ENCODE data around the gene KRTAP5-8. TPM values are rescaled to one million over a fixed set of nuclear protein-coding genes. Genes with fewer than 3 reads are reported as not detected.
"Not testable (repeated sequence)": the region's sequence is repeated elsewhere in the genome, so short reads cannot be mapped to it uniquely, and the experiment has no call there.

KRTAP5-8 gene
- total RNA-seq, 1 donor from 2014 or later = not detected

- peaks cover 15% of the 10 kb centered on the region for H3K27me3 Mint-ChIP-seq (ENCODE audit: insufficient read depth)
- intact Hi-C loops (cut with micrococcal nuclease) = loop anchor here (2.0 kb wide), 1 partner anchor 109 kb away; the partner anchor contains the start of gene NADSYN1
- no peaks in the 10 kb centered on the region for H3K4me1 Mint-ChIP-seq (ENCODE audit: low read depth)
- no peaks in the 10 kb centered on the region for H3K36me3 Mint-ChIP-seq (ENCODE audit: low read depth)
- H3K9me3 Mint-ChIP-seq = no peaks in the 10 kb centered on the region
- DNase-seq (ENCODE audit: low spot score) = no peak
- H3K27ac Mint-ChIP-seq = no peak overlapping the region
- no peak overlapping the region for H3K4me3 Mint-ChIP-seq
Measured at GRCh38 chr11:71562120-71562519, 24.3 kb downstream of the KRTAP5-8 start.

GRCh38 chr11:71563406-71563805 lies 25.6 kb downstream of the KRTAP5-8 start:
- Mint-ChIP-seq H3K9me3 (no peaks in the 10 kb centered on the region), H3K4me3 (no peak overlapping the region), H3K4me1 (ENCODE audit: low read depth) (no peaks in the 10 kb centered on the region), H3K36me3 (ENCODE audit: low read depth) (no peaks in the 10 kb centered on the region), H3K27ac (no peak overlapping the region), H3K27me3 (ENCODE audit: insufficient read depth) (peaks cover 12% of the 10 kb centered on the region)
- no peak for DNase-seq (ENCODE audit: low spot score)
- intact Hi-C loops (cut with micrococcal nuclease) = loop anchor here (2.0 kb wide), 1 partner anchor 111 kb away; the partner anchor contains the start of gene NADSYN1

GRCh38 chr11:71564430-71564829 lies 26.6 kb downstream of the KRTAP5-8 start:
- intact Hi-C loops (cut with micrococcal nuclease) = no loop called here
- Mint-ChIP-seq H3K4me1 (ENCODE audit: low read depth) (no peaks in the 10 kb centered on the region), H3K9me3 (no peaks in the 10 kb centered on the region), H3K36me3 (ENCODE audit: low read depth) (no peaks in the 10 kb centered on the region), H3K4me3 (no peak overlapping the region), H3K27ac (no peak overlapping the region), H3K27me3 (ENCODE audit: insufficient read depth) (peaks cover 7% of the 10 kb centered on the region)
- DNase-seq (ENCODE audit: low spot score) = no peak

- DNase-seq (ENCODE audit: low spot score) = no peak
- Mint-ChIP-seq H3K27me3 (ENCODE audit: insufficient read depth) (peaks cover 6% of the 10 kb centered on the region), H3K4me3 (no peak within 1 kb of the TSS), H3K36me3 (ENCODE audit: low read depth) (no peaks in the 10 kb centered on the region), H3K27ac (no peak within 1 kb of the TSS), H3K4me1 (ENCODE audit: low read depth) (no peaks in the 10 kb centered on the region), H3K9me3 (no peaks in the 10 kb centered on the region)
- intact Hi-C loops (cut with micrococcal nuclease) = no loop called here
Measured at GRCh38 chr11:71565263-71565662, 27.4 kb downstream of the KRTAP5-8 start, which contains the start of gene KRTAP5-10. Gene KRTAP5-10 (plus strand): TSS chr11:71565563. CDS start chr11:71565588, 25 bp downstream.

GRCh38 chr11:71566081-71566620 lies 28.3 kb downstream of the KRTAP5-8 start:
- Mint-ChIP-seq H3K27ac (no peak overlapping the region), H3K36me3 (ENCODE audit: low read depth) (no peaks in the 10 kb centered on the region), H3K9me3 (no peaks in the 10 kb centered on the region), H3K27me3 (ENCODE audit: insufficient read depth) (peaks cover 6% of the 10 kb centered on the region), H3K4me3 (no peak overlapping the region), H3K4me1 (ENCODE audit: low read depth) (no peaks in the 10 kb centered on the region)
- intact Hi-C loops (cut with micrococcal nuclease) = no loop called here
- no peak for DNase-seq (ENCODE audit: low spot score)

- H3K27me3 Mint-ChIP-seq (ENCODE audit: insufficient read depth); H3K9me3 Mint-ChIP-seq; intact Hi-C loops (cut with micrococcal nuclease); H3K4me1 Mint-ChIP-seq (ENCODE audit: low read depth); H3K36me3 Mint-ChIP-seq (ENCODE audit: low read depth); H3K27ac Mint-ChIP-seq; H3K4me3 Mint-ChIP-seq; DNase-seq (ENCODE audit: low spot score): not testable (repeated sequence)
Measured at GRCh38 chr11:71566626-71567599, 29.1 kb downstream of the KRTAP5-8 start.

GRCh38 chr11:71567633-71568032 lies 29.8 kb downstream of the KRTAP5-8 start:
- intact Hi-C loops (cut with micrococcal nuclease) = loop anchor here (1.0 kb wide), 1 partner anchor 11 kb away; no protein-coding TSS in a partner anchor
- H3K27me3 Mint-ChIP-seq (ENCODE audit: insufficient read depth); H3K4me1 Mint-ChIP-seq (ENCODE audit: low read depth); H3K36me3 Mint-ChIP-seq (ENCODE audit: low read depth); H3K27ac Mint-ChIP-seq; H3K9me3 Mint-ChIP-seq; DNase-seq (ENCODE audit: low spot score); H3K4me3 Mint-ChIP-seq: not testable (repeated sequence)

- H3K36me3 Mint-ChIP-seq (ENCODE audit: low read depth) = no peaks in the 10 kb centered on the region
- intact Hi-C loops (cut with micrococcal nuclease) = loop anchor here (1.0 kb wide), 1 partner anchor 9 kb away; no protein-coding TSS in a partner anchor
- no peak for DNase-seq (ENCODE audit: low spot score)
- H3K4me3 Mint-ChIP-seq = no peak overlapping the region
- H3K9me3 Mint-ChIP-seq = no peaks in the 10 kb centered on the region
- no peak overlapping the region for H3K27ac Mint-ChIP-seq
- H3K27me3 Mint-ChIP-seq (ENCODE audit: insufficient read depth) = no peaks in the 10 kb centered on the region
- no peaks in the 10 kb centered on the region for H3K4me1 Mint-ChIP-seq (ENCODE audit: low read depth)
Measured at GRCh38 chr11:71568704-71569349, 31.0 kb downstream of the KRTAP5-8 start.

- H3K9me3 Mint-ChIP-seq; DNase-seq (ENCODE audit: low spot score); H3K27ac Mint-ChIP-seq; H3K27me3 Mint-ChIP-seq (ENCODE audit: insufficient read depth); H3K36me3 Mint-ChIP-seq (ENCODE audit: low read depth); H3K4me3 Mint-ChIP-seq; H3K4me1 Mint-ChIP-seq (ENCODE audit: low read depth); intact Hi-C loops (cut with micrococcal nuclease): not testable (repeated sequence)
Measured at GRCh38 chr11:71571101-71571850, 33.5 kb downstream of the KRTAP5-8 start.

GRCh38 chr11:71572811-71573210 lies 35.0 kb downstream of the KRTAP5-8 start:
- Mint-ChIP-seq H3K36me3 (ENCODE audit: low read depth) (no peaks in the 10 kb centered on the region), H3K4me1 (ENCODE audit: low read depth) (no peaks in the 10 kb centered on the region), H3K9me3 (no peaks in the 10 kb centered on the region), H3K4me3 (no peak overlapping the region), H3K27ac (no peak overlapping the region), H3K27me3 (ENCODE audit: insufficient read depth) (no peaks in the 10 kb centered on the region)
- no peak for DNase-seq (ENCODE audit: low spot score)
- intact Hi-C loops (cut with micrococcal nuclease) = no loop called here

GRCh38 chr11:71574418-71574817 lies 36.6 kb downstream of the KRTAP5-8 start:
- no peaks in the 10 kb centered on the region for H3K36me3 Mint-ChIP-seq (ENCODE audit: low read depth)
- no peak overlapping the region for H3K27ac Mint-ChIP-seq
- no peaks in the 10 kb centered on the region for H3K9me3 Mint-ChIP-seq
- no peak for DNase-seq (ENCODE audit: low spot score)
- no peak overlapping the region for H3K4me3 Mint-ChIP-seq
- H3K4me1 Mint-ChIP-seq (ENCODE audit: low read depth) = no peaks in the 10 kb centered on the region
- no peaks in the 10 kb centered on the region for H3K27me3 Mint-ChIP-seq (ENCODE audit: insufficient read depth)
- intact Hi-C loops (cut with micrococcal nuclease) = no loop called here

- no peak for DNase-seq (ENCODE audit: low spot score)
- Mint-ChIP-seq H3K36me3 (ENCODE audit: low read depth) (no peaks in the 10 kb centered on the region), H3K27ac (no peak overlapping the region), H3K4me1 (ENCODE audit: low read depth) (peaks cover 9% of the 10 kb centered on the region), H3K4me3 (no peak overlapping the region), H3K9me3 (no peaks in the 10 kb centered on the region), H3K27me3 (ENCODE audit: insufficient read depth) (peaks cover 2% of the 10 kb centered on the region)
- intact Hi-C loops (cut with micrococcal nuclease) = no loop called here
Measured at GRCh38 chr11:71575723-71576424, 38.0 kb downstream of the KRTAP5-8 start.

Data from activated T-helper 1 cell treated with anti-CD3 and anti-CD28 coated beads, Interleukin-12 subunit alpha, Interleukin-12 subunit beta, Interleukin-2, Interleukin-4 antibody, amounts not matched to agents 30 ng/mL and 10 ng/mL and 1 ng/mL, durations not matched to agents 14 hours and 24 hours and 36 hours (primary cell).